Measurements from ENCODE around the gene CGRRF1.

- no peak for TF ChIP-seq SRF (IDR thresholded peaks at IDR 0.05; ENCODE audit: low read depth in 2 of 2, low read length in 2 of 2)
- TF ChIP-seq SMAD5 (IDR thresholded peaks at IDR 0.05; ENCODE audit: low read depth), result no peak
- TF ChIP-seq, protein P1, sequence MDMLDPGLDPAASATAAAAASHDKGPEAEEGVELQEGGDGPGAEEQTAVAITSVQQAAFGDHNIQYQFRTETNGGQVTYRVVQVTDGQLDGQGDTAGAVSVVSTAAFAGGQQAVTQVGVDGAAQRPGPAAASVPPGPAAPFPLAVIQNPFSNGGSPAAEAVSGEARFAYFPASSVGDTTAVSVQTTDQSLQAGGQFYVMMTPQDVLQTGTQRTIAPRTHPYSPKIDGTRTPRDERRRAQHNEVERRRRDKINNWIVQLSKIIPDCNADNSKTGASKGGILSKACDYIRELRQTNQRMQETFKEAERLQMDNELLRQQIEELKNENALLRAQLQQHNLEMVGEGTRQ (IDR thresholded peaks at IDR 0.05; ENCODE audit: borderline replicate concordance, low read depth, low read length), result no peak
- TF ChIP-seq, protein P2, sequence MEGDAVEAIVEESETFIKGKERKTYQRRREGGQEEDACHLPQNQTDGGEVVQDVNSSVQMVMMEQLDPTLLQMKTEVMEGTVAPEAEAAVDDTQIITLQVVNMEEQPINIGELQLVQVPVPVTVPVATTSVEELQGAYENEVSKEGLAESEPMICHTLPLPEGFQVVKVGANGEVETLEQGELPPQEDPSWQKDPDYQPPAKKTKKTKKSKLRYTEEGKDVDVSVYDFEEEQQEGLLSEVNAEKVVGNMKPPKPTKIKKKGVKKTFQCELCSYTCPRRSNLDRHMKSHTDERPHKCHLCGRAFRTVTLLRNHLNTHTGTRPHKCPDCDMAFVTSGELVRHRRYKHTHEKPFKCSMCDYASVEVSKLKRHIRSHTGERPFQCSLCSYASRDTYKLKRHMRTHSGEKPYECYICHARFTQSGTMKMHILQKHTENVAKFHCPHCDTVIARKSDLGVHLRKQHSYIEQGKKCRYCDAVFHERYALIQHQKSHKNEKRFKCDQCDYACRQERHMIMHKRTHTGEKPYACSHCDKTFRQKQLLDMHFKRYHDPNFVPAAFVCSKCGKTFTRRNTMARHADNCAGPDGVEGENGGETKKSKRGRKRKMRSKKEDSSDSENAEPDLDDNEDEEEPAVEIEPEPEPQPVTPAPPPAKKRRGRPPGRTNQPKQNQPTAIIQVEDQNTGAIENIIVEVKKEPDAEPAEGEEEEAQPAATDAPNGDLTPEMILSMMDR (IDR thresholded peaks at IDR 0.05 in 2 of 3, conservative IDR thresholded peaks at IDR 0.05 in 1 of 3; ENCODE audit: control insufficient read depth in 2 of 3, extremely low read depth in 1 of 3, insufficient read depth in 1 of 3, low read depth in 3 of 3, low read length in 3 of 3), result no peak
- no peak for TF ChIP-seq EZH2 (IDR thresholded peaks at IDR 0.05; ENCODE audit: borderline replicate concordance, control insufficient read depth, low read depth, low read length)
- no peak for TF ChIP-seq RAD21 (IDR thresholded peaks at IDR 0.05; ENCODE audit: insufficient read depth, low read depth, low read length)
- no peak for TF ChIP-seq BRCA1 (IDR thresholded peaks at IDR 0.05; ENCODE audit: low read depth, low read length)
- TF ChIP-seq POLR2A (IDR thresholded peaks at IDR 0.05; ENCODE audit: low read depth, low read length), result no peak
Measured at GRCh38 chr14:54535126-54535525, 25.4 kb downstream of the CGRRF1 start.

Measured in GM12878 (cell line).